K562 (cell line): ENCODE results near the gene SMCHD1. TPM values are rescaled to one million over a fixed set of nuclear protein-coding genes. Genes with fewer than 3 reads are reported as not detected.
A peak's percentile ranks its signal among the peaks of the same experiment; 100 is the strongest.

ENCODE experiments used
- ATAC-seq: fragments of 200-7000 bp; cut with Tn5 transposase; 3 replicates; pipeline ENCODE4 v1.9.1; 2020; ENCODE audit warnings: moderate library complexity
- BruUV-seq: library from RNA; stranded (reverse); fragments of 400-500 nt; replicated peaks from 2 replicates; lab custom pipeline; 2021; lab: Mats Ljungman, UMichigan
- CTCF ChIA-PET: fragments of 300-600 bp; formaldehyde crosslinking; extraction: SDS; loops from one replicate; lab custom pipeline; 2021; ENCODE audit warnings: low intra/inter-chr PET ratio; lab: Yijun Ruan, JAX
- POLR2A ChIA-PET: fragments of 300-600, 350-650 bp; sonication (Branson Sonifier 250); formaldehyde crosslinking; extraction: SDS; loops from one replicate; lab custom pipeline; 2021; ENCODE audit warnings: antibody characterized with exemption, inconsistent platforms; lab: Yijun Ruan, JAX
- DNase-seq, 4 experiments: peaks; one replicate each; pipeline versions ENCODE4 v3.0.0 to v3.0.0-alpha.2; 2011 to 2018; ENCODE audit warnings: low spot score in 3 of 4, mixed read lengths in 3 of 4; ENCODE audit errors: extremely low read depth in 1 of 4
- FAIRE-seq: peaks from 2 replicates; lab custom pipeline; 2011; peaks lifted over from hg19 to GRCh38; lab: Jason Lieb, UNC
- H2AFZ ChIP-seq: 2 replicates; pipeline ENCODE4 v1.6.0; 2011; ENCODE audit warnings: low read depth, low read length, control low read depth, inconsistent platforms
- H3K27ac ChIP-seq: fragments of 200-600 bp; 3 replicates; pipeline ENCODE4 v1.8.0; 2011; ENCODE audit warnings: low read depth, mild to moderate bottlenecking, control low read depth, inconsistent platforms, low read length, moderate library complexity, mixed read lengths; ENCODE audit errors: extremely low read depth
- H3K27me3 ChIP-seq, 2 experiments: fragments of 300-600 bp in 1 of 2; 2 replicates in 1 of 2; 3 replicates in 1 of 2; pipeline versions ENCODE4 v1.6.0 to v1.8.0; 2011; ENCODE audit warnings: inconsistent platforms in 2 of 2, low read length in 2 of 2, mild to moderate bottlenecking in 1 of 2, mixed read lengths in 1 of 2, moderate library complexity in 1 of 2; ENCODE audit not compliant: control insufficient read depth in 2 of 2, insufficient read depth in 2 of 2
- H3K36me3 ChIP-seq: fragments of 300-600 bp; 3 replicates; pipeline ENCODE4 v1.8.0; 2011; ENCODE audit warnings: mild to moderate bottlenecking, low read length, inconsistent platforms; ENCODE audit not compliant: control insufficient read depth, insufficient read depth
- H3K4me1 ChIP-seq, 2 experiments: fragments of 200-600 bp in 1 of 2; replicated peaks in 1 of 2; 2 replicates in 1 of 2; 3 replicates in 1 of 2; pipeline versions ENCODE4 v1.5.1 to v1.8.0; 2011; ENCODE audit warnings: inconsistent platforms in 2 of 2, low read length in 2 of 2, mild to moderate bottlenecking in 1 of 2, mixed read lengths in 1 of 2, moderate library complexity in 1 of 2; ENCODE audit not compliant: control insufficient read depth in 2 of 2, insufficient read depth in 2 of 2
- H3K4me2 ChIP-seq: 2 replicates; pipeline ENCODE4 v1.6.1; 2011; ENCODE audit warnings: low read length, control low read depth, inconsistent platforms, mixed read lengths; ENCODE audit not compliant: insufficient read depth
- H3K4me3 ChIP-seq: fragments of 200-600 bp; sonication (generic), shearing (Covaris generic); 2 replicates; pipeline ENCODE4 v1.5.1; 2016; ENCODE audit warnings: control low read depth, inconsistent platforms
- H3K79me2 ChIP-seq: fragments of 200-600 bp; 3 replicates; pipeline ENCODE4 v1.8.0; 2011; ENCODE audit warnings: low read length, inconsistent platforms; ENCODE audit not compliant: control insufficient read depth, insufficient read depth
- H3K9ac ChIP-seq, 2 experiments: 2 replicates each; pipeline versions ENCODE4 v1.6.0 to v1.6.1; 2011; ENCODE audit warnings: low read depth in 2 of 2, low read length in 2 of 2, control low read depth in 1 of 2, inconsistent platforms in 1 of 2, mild to moderate bottlenecking in 1 of 2, mixed read lengths in 1 of 2; ENCODE audit not compliant: insufficient read depth in 1 of 2
- H3K9me1 ChIP-seq: one replicate; pipeline ENCODE4 v1.6.0; 2011; ENCODE audit warnings: inconsistent platforms, mild to moderate bottlenecking, low read length, moderate library complexity; ENCODE audit not compliant: control insufficient read depth, insufficient read depth
- H3K9me3 ChIP-seq: replicated peaks from 2 replicates; pipeline ENCODE4 v1.5.1; 2011; ENCODE audit warnings: low read depth, low read length, inconsistent platforms; ENCODE audit not compliant: control insufficient read depth, insufficient read depth
- H4K20me1 ChIP-seq: replicated peaks from 2 replicates; pipeline ENCODE4 v1.6.1; 2011; ENCODE audit warnings: low read length, inconsistent platforms, mixed read lengths; ENCODE audit not compliant: control insufficient read depth, insufficient read depth
- ZNF121 ChIP-seq: sonication (generic); formaldehyde crosslinking; conservative IDR thresholded peaks from 2 replicates; pipeline ENCODE4 v1.8.0; 2022; ENCODE audit warnings: missing genetic modification reagents
- ZNF239 ChIP-seq: fragments of 250-450 bp; sonication (Bioruptor Pico); IDR thresholded peaks from 2 replicates; pipeline ENCODE4 v1.4.0; 2020; ENCODE audit warnings: mild to moderate bottlenecking
- whole genome bisulfite sequencing: fragments of 100-300 bp; shearing (Covaris generic); methylation state at CpG from one replicate; pipeline ENCODE4 v1.1.6; 2016; ENCODE audit warnings: low coverage, mixed read lengths; ENCODE audit not compliant: insufficient coverage; ENCODE audit errors: missing lambda C conversion rate; 5-methylcytosine and 5-hydroxymethylcytosine counted together
- in situ Hi-C: fragments of 300-500 bp; cut with MboI; formaldehyde crosslinking; loops from 4 replicates; pipeline ENCODE4 v1.15.0; 2018; ENCODE audit warnings: inconsistent platforms, mixed read lengths
- intact Hi-C: fragments of 100-400 bp; cut with micrococcal nuclease; formaldehyde crosslinking; loops from 2 replicates; pipeline ENCODE4 v1.14.2; 2022
- polyA plus RNA-seq, 8 experiments: library from polyadenylated mRNA; depleted of rRNA in 4 of 8; stranded (reverse) in 5 of 8; unstranded in 3 of 8; fragments of >200 nt; fragmentation: Nextera tagmentation in 2 of 8; fragmentation: Illumina TruSeq in 1 of 8; extraction: Ambion mirVana in 2 of 8; extraction: Trizol in 1 of 8; gene quantifications; 2 replicates each; pipeline versions ENCODE4 v1.2.1 to v1.2.3, GENCODE V29; 2011 to 2014; ENCODE audit warnings: inconsistent platforms in 1 of 8, missing spikeins in 1 of 8
- total RNA-seq, 7 experiments: library from RNA; depleted of rRNA in 6 of 7; stranded (reverse); fragments of >200 nt in 6 of 7; fragmentation: Illumina TruSeq in 2 of 7; extraction: Trizol in 2 of 7; gene quantifications; 2 replicates each; pipeline versions ENCODE4 v1.2.1 to v1.2.3, GENCODE V29; 2011 to 2021; ENCODE audit warnings: low replicate concordance in 1 of 7
- TF ChIP-seq, protein P1 (sequence below): sonication (generic); formaldehyde crosslinking; IDR thresholded peaks from 2 replicates; pipeline ENCODE4 v1.8.1; 2023; ENCODE audit warnings: mild to moderate bottlenecking, missing genetic modification reagents
- TF ChIP-seq, protein P2 (sequence below): IDR thresholded peaks from 2 replicates; pipeline ENCODE4 v1.6.1; 2012; ENCODE audit warnings: low read depth, low read length, improper control_type of control experiment, borderline replicate concordance

SMCHD1 gene
- total and polyA plus RNA-seq, 9 of the 15 experiments (the other 6 are each of a cell fraction or from before 2014, with no cell fraction given) = 6.3 to 144 (median 72.7) TPM

DNA sequence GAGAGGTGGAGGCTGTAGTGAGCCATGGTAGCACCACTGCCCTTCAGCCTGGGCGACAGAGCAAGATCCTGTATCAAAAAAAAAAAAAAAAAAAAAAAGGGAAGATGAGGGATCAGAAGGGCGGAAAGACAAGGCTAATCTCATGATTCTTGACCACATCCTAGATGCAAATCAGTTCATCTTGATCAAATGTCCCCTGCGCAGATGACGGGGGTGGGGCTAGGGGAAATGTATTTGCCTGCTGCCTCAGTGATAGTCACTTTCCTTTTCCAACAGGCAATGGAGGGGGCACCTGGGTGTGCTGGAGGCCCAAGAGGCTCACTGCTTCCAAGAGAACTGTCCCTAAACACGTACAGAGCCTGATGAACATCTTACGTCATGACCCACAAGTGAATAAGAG lies 187.6 kb downstream of the SMCHD1 start:
- intact Hi-C loops = no loop called here
- BruUV-seq = no TSS peak
- 11% methylated on average over 6 of the region's 6 CpGs for WGBS

More for the DNA sequence above, 187.6 kb downstream of the SMCHD1 start:
- ChIA-PET POLR2A (interaction anchor here (3.1 kb wide), 1 partner anchor 11 kb away, joined by 10 read pairs; no protein-coding TSS in a partner anchor), CTCF (no interaction called here)
- no peaks in the 10 kb centered on the region; the same call in 1 of the 2 replicates for H4K20me1 ChIP-seq
- no peaks in the 10 kb centered on the region for H3K9me1 ChIP-seq
- no peak overlapping the region for H2AFZ ChIP-seq
- no peaks in the 10 kb centered on the region for H3K36me3 ChIP-seq
- no peak overlapping the region for H3K4me2 ChIP-seq
- DNase-seq (peak in 1 of 4 experiments; percentile 6), ATAC-seq (no peak), FAIRE-seq (no peak)
- TF ChIP-seq, protein P1, sequence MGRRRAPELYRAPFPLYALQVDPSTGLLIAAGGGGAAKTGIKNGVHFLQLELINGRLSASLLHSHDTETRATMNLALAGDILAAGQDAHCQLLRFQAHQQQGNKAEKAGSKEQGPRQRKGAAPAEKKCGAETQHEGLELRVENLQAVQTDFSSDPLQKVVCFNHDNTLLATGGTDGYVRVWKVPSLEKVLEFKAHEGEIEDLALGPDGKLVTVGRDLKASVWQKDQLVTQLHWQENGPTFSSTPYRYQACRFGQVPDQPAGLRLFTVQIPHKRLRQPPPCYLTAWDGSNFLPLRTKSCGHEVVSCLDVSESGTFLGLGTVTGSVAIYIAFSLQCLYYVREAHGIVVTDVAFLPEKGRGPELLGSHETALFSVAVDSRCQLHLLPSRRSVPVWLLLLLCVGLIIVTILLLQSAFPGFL = no peak
- TF ChIP-seq ZNF239 (CRISPR knock-in tag) (no peak), ZNF121 (CRISPR knock-in tag) (peak; percentile 50)
- TF ChIP-seq, protein P2, sequence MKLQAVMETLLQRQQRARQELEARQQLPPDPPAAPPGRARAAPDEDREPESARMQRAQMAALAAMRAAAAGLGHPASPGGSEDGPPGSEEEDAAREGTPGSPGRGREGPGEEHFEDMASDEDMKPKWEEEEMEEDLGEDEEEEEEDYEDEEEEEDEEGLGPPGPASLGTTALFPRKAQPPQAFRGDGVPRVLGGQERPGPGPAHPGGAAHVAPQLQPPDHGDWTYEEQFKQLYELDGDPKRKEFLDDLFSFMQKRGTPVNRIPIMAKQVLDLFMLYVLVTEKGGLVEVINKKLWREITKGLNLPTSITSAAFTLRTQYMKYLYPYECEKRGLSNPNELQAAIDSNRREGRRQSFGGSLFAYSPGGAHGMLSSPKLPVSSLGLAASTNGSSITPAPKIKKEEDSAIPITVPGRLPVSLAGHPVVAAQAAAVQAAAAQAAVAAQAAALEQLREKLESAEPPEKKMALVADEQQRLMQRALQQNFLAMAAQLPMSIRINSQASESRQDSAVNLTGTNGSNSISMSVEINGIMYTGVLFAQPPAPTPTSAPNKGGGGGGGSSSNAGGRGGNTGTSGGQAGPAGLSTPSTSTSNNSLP = no peak
- H3K4me3 ChIP-seq = no peak overlapping the region
- in situ Hi-C loops = no loop called here
- H3K9me3 ChIP-seq = no peaks in the 10 kb centered on the region
- H3K27me3 ChIP-seq = peaks cover 28 to 32% of the 10 kb centered on the region in 2 experiments
- no peak overlapping the region for H3K9ac ChIP-seq
- peaks cover 10 to 22% of the 10 kb centered on the region in 2 experiments for H3K4me1 ChIP-seq
- H3K27ac ChIP-seq = no peak overlapping the region
- H3K79me2 ChIP-seq = no peaks in the 10 kb centered on the region
